WTC11 (cell line): Measurements from ENCODE around the gene RPS6KA5. TPM values are rescaled to one million over a fixed set of nuclear protein-coding genes. Genes with fewer than 3 reads are reported as not detected.

Experiments
- ATAC-seq: fragments of 200-7000 bp; cut with Tn5 transposase; 2 replicates; pipeline ENCODE4 v1.10.0; 2021; ENCODE audit warnings: mild to moderate bottlenecking, moderate library complexity
- CTCF ChIA-PET: fragments of 300-600 bp; sonication (Branson Sonifier 250); formaldehyde crosslinking; loops from one replicate; lab custom pipeline; 2021; ENCODE audit warnings: antibody characterized with exemption; lab: Charles Lee
- POLR2A ChIA-PET: fragments of 350-600 bp; sonication (Branson Sonifier 250); formaldehyde crosslinking; loops from one replicate; lab custom pipeline; 2021; ENCODE audit warnings: antibody characterized with exemption; lab: Charles Lee
- DNase-seq: peaks from one replicate; pipeline ENCODE4 v3.0.0; 2021; ENCODE audit warnings: low spot score
- H3K27ac Mint-ChIP-seq: 2 replicates; pipeline ENCODE4 v1.8.0; 2021; ENCODE audit warnings: mixed read lengths
- H3K27me3 Mint-ChIP-seq: 2 replicates; pipeline ENCODE4 v1.8.0; 2021; ENCODE audit warnings: low read depth, mild to moderate bottlenecking, moderate library complexity, mixed read lengths
- H3K36me3 Mint-ChIP-seq: 2 replicates; pipeline ENCODE4 v1.8.0; 2021; ENCODE audit warnings: mixed read lengths
- H3K4me1 Mint-ChIP-seq: 2 replicates; pipeline ENCODE4 v1.8.0; 2022; ENCODE audit warnings: mixed read lengths
- H3K4me3 Mint-ChIP-seq: 2 replicates; pipeline ENCODE4 v1.8.0; 2021; ENCODE audit warnings: mild to moderate bottlenecking, moderate library complexity, mixed read lengths
- H3K9me3 Mint-ChIP-seq: 2 replicates; pipeline ENCODE4 v1.8.0; 2021; ENCODE audit warnings: mixed read lengths
- ATF3 ChIP-seq: sonication (generic); formaldehyde crosslinking; conservative IDR thresholded peaks from 2 replicates; pipeline ENCODE4 v1.8.1; 2022; ENCODE audit warnings: mild to moderate bottlenecking, missing genetic modification reagents
- CREB1 ChIP-seq: sonication (generic); formaldehyde crosslinking; IDR thresholded peaks from 2 replicates; pipeline ENCODE4 v1.8.0; 2023; ENCODE audit warnings: mild to moderate bottlenecking, missing genetic modification reagents
- ESRRA ChIP-seq: sonication (generic); formaldehyde crosslinking; IDR thresholded peaks from 2 replicates; pipeline ENCODE4 v1.8.1; 2022; ENCODE audit warnings: mild to moderate bottlenecking, missing genetic modification reagents, borderline replicate concordance
- ETV6 ChIP-seq: sonication (generic); formaldehyde crosslinking; IDR thresholded peaks from 2 replicates; pipeline ENCODE4 v1.8.1; 2022; ENCODE audit warnings: mild to moderate bottlenecking, missing genetic modification reagents
- GABPB1 ChIP-seq: sonication (generic); formaldehyde crosslinking; IDR thresholded peaks from 2 replicates; pipeline ENCODE4 v1.8.1; 2023; ENCODE audit warnings: mild to moderate bottlenecking, missing genetic modification reagents
- IRF2 ChIP-seq: sonication (generic); formaldehyde crosslinking; IDR thresholded peaks from 2 replicates; pipeline ENCODE4 v1.8.0; 2022; ENCODE audit warnings: low read depth, missing genetic modification reagents, borderline replicate concordance
- JUN ChIP-seq: sonication (generic); formaldehyde crosslinking; IDR thresholded peaks from 2 replicates; pipeline ENCODE4 v1.8.0; 2023; ENCODE audit warnings: mild to moderate bottlenecking, missing genetic modification reagents
- NFATC4 ChIP-seq: fragments of 250-450 bp; sonication (Bioruptor Pico); IDR thresholded peaks from 2 replicates; pipeline ENCODE4 v1.9.0; 2021; ENCODE audit warnings: mild to moderate bottlenecking
- NR1H2 ChIP-seq: sonication (generic); formaldehyde crosslinking; IDR thresholded peaks from 2 replicates; pipeline ENCODE4 v1.9.0; 2021; ENCODE audit warnings: mild to moderate bottlenecking, moderate library complexity, missing genetic modification reagents
- NR2C2 ChIP-seq: sonication (generic); formaldehyde crosslinking; IDR thresholded peaks from 2 replicates; pipeline ENCODE4 v1.8.0; 2022; ENCODE audit warnings: mild to moderate bottlenecking, missing genetic modification reagents
- OVOL2 ChIP-seq: fragments of 250-450 bp; sonication (Bioruptor Pico); IDR thresholded peaks from 2 replicates; pipeline ENCODE4 v1.9.0; 2021; ENCODE audit warnings: mild to moderate bottlenecking, borderline replicate concordance
- PREB ChIP-seq: sonication (generic); formaldehyde crosslinking; IDR thresholded peaks from 2 replicates; pipeline ENCODE4 v1.8.1; 2022; ENCODE audit warnings: mild to moderate bottlenecking, missing genetic modification reagents, moderate library complexity, borderline replicate concordance
- PRRX2 ChIP-seq: fragments of 250-450 bp; sonication (Bioruptor Pico); IDR thresholded peaks from 2 replicates; pipeline ENCODE4 v1.8.0; 2021; ENCODE audit warnings: mild to moderate bottlenecking
- SP1 ChIP-seq: sonication (generic); formaldehyde crosslinking; conservative IDR thresholded peaks from 2 replicates; pipeline ENCODE4 v1.8.1; 2022; ENCODE audit warnings: missing genetic modification reagents
- ZBTB21 ChIP-seq: sonication (generic); formaldehyde crosslinking; IDR thresholded peaks from 2 replicates; pipeline ENCODE4 v1.8.1; 2023; ENCODE audit warnings: mild to moderate bottlenecking, missing genetic modification reagents, borderline replicate concordance
- ZNF263 ChIP-seq: sonication (generic); formaldehyde crosslinking; IDR thresholded peaks from 2 replicates; pipeline ENCODE4 v1.8.1; 2022; ENCODE audit warnings: low read depth, mild to moderate bottlenecking, moderate library complexity, missing genetic modification reagents
- total RNA-seq: library from RNA; stranded (reverse); gene quantifications from 3 replicates; pipeline ENCODE4 v1.2.3, GENCODE V29; 2021
- TF ChIP-seq, protein P1 (sequence below): fragments of 250-450 bp; sonication (Bioruptor Pico); conservative IDR thresholded peaks from 2 replicates; pipeline ENCODE4 v1.9.0; 2021; ENCODE audit warnings: mild to moderate bottlenecking
- TF ChIP-seq, protein P2 (sequence below): sonication (generic); formaldehyde crosslinking; conservative IDR thresholded peaks from 2 replicates; pipeline ENCODE4 v1.8.1; 2023; ENCODE audit warnings: mild to moderate bottlenecking, low read depth, missing genetic modification reagents, moderate library complexity
- TF ChIP-seq, protein P3 (sequence below): sonication (generic); formaldehyde crosslinking; IDR thresholded peaks from 2 replicates; pipeline ENCODE4 v1.8.1; 2022; ENCODE audit warnings: mild to moderate bottlenecking, moderate library complexity, missing genetic modification reagents
- TF ChIP-seq, protein P4 (sequence below): sonication (generic); formaldehyde crosslinking; IDR thresholded peaks from 2 replicates; pipeline ENCODE4 v1.8.1; 2022; ENCODE audit warnings: low read depth, missing genetic modification reagents, borderline replicate concordance
- TF ChIP-seq, protein P5 (sequence below): sonication (generic); formaldehyde crosslinking; IDR thresholded peaks from 2 replicates; pipeline ENCODE4 v1.8.1; 2023; ENCODE audit warnings: mild to moderate bottlenecking, missing genetic modification reagents

The RPS6KA5 gene
- total RNA-seq, 1 experiment from 2014 or later = 5.2 TPM

DNA sequence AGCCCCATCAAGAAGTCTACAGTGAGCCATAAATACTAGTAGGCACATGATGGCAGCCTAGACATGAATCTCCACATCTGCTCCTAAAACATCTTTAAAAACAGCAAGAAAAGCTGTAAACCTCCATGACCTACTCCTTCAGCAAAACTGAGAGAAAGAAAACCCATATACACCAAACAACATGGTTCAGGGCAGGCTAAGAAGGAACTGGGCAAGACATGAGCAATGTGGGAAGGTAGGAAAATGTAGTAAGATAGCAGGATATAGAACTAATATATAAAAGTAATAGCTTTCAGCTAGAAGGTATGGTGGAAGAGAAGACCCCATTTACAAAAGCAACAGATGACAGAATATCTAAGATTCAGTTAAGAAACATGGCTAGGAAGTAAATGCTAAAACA, 88.8 kb downstream of the RPS6KA5 start:
- ATAC-seq = no peak
- Mint-ChIP-seq H3K36me3 (0 out of 2 replicates have a peak, but pooled peaks cover 2% of the 10 kb centered on the region), H3K4me1 (no peaks in the 10 kb centered on the region), H3K4me3 (no peak overlapping the region), H3K27ac (no peak overlapping the region), H3K27me3 (no peaks in the 10 kb centered on the region), H3K9me3 (peaks cover 11% of the 10 kb centered on the region)
- no peak for TF ChIP-seq JUN
- no peak for TF ChIP-seq OVOL2 (CRISPR knock-in tag)
- TF ChIP-seq PREB (CRISPR knock-in tag) = no peak
- TF ChIP-seq NFATC4 (CRISPR knock-in tag) = no peak
- no peak for TF ChIP-seq NR2C2 (CRISPR knock-in tag)
- no peak for TF ChIP-seq ATF3 (CRISPR knock-in tag)
- ChIA-PET POLR2A (no interaction called here), CTCF (no interaction called here)
- no peak for DNase-seq

DNA sequence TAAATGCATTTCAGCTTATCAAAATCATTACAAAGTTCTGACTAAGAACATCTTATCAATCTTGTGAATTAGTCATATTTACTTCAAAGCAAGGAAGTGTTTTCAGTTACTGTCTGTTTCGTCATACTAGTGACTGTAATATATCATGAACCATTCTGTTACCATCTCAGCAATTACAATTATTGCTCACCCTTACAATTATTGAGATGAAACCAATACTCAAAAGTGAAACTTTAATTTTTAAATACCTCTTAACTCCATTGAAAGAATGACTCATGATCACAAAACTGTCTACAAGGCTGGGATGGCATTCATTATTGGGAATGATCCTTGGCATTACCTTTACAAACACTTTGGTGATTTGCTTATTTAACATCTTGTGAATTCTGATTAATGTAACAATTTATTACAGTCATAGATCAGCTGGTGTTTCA, 90.3 kb downstream of the RPS6KA5 start:
- H3K27ac Mint-ChIP-seq = no peak overlapping the region
- ATAC-seq (no peak), DNase-seq (no peak)
- 0 out of 2 replicates have a peak, but pooled peaks cover 2% of the 10 kb centered on the region for H3K36me3 Mint-ChIP-seq
- TF ChIP-seq, protein P1, sequence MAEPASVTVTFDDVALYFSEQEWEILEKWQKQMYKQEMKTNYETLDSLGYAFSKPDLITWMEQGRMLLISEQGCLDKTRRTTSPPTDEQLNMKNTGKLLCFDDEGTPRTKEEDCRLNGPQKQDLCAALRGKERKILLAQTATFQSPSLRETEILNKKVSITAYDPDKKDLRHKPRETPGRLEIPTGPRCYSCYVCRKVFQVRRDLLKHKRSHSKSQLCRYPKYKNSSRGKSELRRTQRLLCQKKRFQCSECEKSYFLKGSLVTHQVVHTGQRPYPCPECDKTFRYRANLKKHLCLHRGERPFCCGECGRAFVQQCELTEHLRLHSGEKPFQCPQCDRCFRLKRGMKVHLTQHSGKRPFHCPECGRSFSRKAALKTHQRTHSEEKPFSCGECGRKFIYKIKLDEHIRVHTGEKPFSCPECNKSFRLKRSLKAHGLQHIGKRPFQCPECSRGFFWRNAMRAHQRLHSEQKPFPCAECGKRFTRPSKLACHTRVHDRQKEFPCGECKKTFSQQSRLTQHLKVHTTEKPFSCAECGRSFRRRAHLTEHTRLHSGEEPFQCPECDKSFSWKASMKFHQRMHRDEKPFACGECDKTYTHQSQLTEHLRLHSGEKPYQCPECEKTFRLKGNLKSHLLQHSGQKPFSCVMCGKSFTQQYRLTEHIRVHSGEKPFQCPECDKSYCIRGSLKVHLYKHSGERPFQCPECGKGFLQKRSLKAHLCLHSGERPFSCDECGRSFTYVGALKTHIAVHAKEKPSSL (CRISPR knock-in tag) = no peak
- TF ChIP-seq PRRX2 (CRISPR knock-in tag) = no peak
- no peak for TF ChIP-seq CREB1 (CRISPR knock-in tag)
- TF ChIP-seq NR1H2 (CRISPR knock-in tag) = no peak
- TF ChIP-seq ZNF263 = no peak
- no peak for TF ChIP-seq SP1 (CRISPR knock-in tag)
- TF ChIP-seq, protein P2, sequence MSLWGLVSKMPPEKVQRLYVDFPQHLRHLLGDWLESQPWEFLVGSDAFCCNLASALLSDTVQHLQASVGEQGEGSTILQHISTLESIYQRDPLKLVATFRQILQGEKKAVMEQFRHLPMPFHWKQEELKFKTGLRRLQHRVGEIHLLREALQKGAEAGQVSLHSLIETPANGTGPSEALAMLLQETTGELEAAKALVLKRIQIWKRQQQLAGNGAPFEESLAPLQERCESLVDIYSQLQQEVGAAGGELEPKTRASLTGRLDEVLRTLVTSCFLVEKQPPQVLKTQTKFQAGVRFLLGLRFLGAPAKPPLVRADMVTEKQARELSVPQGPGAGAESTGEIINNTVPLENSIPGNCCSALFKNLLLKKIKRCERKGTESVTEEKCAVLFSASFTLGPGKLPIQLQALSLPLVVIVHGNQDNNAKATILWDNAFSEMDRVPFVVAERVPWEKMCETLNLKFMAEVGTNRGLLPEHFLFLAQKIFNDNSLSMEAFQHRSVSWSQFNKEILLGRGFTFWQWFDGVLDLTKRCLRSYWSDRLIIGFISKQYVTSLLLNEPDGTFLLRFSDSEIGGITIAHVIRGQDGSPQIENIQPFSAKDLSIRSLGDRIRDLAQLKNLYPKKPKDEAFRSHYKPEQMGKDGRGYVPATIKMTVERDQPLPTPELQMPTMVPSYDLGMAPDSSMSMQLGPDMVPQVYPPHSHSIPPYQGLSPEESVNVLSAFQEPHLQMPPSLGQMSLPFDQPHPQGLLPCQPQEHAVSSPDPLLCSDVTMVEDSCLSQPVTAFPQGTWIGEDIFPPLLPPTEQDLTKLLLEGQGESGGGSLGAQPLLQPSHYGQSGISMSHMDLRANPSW (CRISPR knock-in tag) = no peak
- no peak for TF ChIP-seq GABPB1 (CRISPR knock-in tag)
- TF ChIP-seq ZBTB21 (CRISPR knock-in tag) = no peak
- TF ChIP-seq, protein P3, sequence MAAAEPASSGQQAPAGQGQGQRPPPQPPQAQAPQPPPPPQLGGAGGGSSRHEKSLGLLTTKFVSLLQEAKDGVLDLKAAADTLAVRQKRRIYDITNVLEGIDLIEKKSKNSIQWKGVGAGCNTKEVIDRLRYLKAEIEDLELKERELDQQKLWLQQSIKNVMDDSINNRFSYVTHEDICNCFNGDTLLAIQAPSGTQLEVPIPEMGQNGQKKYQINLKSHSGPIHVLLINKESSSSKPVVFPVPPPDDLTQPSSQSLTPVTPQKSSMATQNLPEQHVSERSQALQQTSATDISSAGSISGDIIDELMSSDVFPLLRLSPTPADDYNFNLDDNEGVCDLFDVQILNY (CRISPR knock-in tag) = no peak
- no peak for TF ChIP-seq ETV6 (CRISPR knock-in tag)
- TF ChIP-seq, protein P4, sequence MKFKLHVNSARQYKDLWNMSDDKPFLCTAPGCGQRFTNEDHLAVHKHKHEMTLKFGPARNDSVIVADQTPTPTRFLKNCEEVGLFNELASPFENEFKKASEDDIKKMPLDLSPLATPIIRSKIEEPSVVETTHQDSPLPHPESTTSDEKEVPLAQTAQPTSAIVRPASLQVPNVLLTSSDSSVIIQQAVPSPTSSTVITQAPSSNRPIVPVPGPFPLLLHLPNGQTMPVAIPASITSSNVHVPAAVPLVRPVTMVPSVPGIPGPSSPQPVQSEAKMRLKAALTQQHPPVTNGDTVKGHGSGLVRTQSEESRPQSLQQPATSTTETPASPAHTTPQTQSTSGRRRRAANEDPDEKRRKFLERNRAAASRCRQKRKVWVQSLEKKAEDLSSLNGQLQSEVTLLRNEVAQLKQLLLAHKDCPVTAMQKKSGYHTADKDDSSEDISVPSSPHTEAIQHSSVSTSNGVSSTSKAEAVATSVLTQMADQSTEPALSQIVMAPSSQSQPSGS (CRISPR knock-in tag) = no peak
- TF ChIP-seq, protein P5, sequence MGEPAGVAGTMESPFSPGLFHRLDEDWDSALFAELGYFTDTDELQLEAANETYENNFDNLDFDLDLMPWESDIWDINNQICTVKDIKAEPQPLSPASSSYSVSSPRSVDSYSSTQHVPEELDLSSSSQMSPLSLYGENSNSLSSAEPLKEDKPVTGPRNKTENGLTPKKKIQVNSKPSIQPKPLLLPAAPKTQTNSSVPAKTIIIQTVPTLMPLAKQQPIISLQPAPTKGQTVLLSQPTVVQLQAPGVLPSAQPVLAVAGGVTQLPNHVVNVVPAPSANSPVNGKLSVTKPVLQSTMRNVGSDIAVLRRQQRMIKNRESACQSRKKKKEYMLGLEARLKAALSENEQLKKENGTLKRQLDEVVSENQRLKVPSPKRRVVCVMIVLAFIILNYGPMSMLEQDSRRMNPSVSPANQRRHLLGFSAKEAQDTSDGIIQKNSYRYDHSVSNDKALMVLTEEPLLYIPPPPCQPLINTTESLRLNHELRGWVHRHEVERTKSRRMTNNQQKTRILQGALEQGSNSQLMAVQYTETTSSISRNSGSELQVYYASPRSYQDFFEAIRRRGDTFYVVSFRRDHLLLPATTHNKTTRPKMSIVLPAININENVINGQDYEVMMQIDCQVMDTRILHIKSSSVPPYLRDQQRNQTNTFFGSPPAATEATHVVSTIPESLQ = no peak
- TF ChIP-seq OVOL2 (CRISPR knock-in tag) = no peak
- TF ChIP-seq IRF2 (CRISPR knock-in tag) = no peak
- TF ChIP-seq ESRRA (CRISPR knock-in tag) = no peak
- CTCF ChIA-PET = interaction anchor here (0.6 kb wide), 1 partner anchor 41 kb away, joined by 3 read pairs; no protein-coding TSS in a partner anchor
- H3K4me1 Mint-ChIP-seq = no peaks in the 10 kb centered on the region
- no peaks in the 10 kb centered on the region for H3K27me3 Mint-ChIP-seq
- POLR2A ChIA-PET = no interaction called here
- no peak overlapping the region for H3K4me3 Mint-ChIP-seq
- peaks cover 11% of the 10 kb centered on the region for H3K9me3 Mint-ChIP-seq
